ENCODE measurements around the gene MAG. TPM values are rescaled to one million over a fixed set of nuclear protein-coding genes. Genes with fewer than 3 reads are reported as not detected.

The MAG gene, protein sequence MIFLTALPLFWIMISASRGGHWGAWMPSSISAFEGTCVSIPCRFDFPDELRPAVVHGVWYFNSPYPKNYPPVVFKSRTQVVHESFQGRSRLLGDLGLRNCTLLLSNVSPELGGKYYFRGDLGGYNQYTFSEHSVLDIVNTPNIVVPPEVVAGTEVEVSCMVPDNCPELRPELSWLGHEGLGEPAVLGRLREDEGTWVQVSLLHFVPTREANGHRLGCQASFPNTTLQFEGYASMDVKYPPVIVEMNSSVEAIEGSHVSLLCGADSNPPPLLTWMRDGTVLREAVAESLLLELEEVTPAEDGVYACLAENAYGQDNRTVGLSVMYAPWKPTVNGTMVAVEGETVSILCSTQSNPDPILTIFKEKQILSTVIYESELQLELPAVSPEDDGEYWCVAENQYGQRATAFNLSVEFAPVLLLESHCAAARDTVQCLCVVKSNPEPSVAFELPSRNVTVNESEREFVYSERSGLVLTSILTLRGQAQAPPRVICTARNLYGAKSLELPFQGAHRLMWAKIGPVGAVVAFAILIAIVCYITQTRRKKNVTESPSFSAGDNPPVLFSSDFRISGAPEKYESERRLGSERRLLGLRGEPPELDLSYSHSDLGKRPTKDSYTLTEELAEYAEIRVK
- total RNA-seq, result not detected

DNA sequence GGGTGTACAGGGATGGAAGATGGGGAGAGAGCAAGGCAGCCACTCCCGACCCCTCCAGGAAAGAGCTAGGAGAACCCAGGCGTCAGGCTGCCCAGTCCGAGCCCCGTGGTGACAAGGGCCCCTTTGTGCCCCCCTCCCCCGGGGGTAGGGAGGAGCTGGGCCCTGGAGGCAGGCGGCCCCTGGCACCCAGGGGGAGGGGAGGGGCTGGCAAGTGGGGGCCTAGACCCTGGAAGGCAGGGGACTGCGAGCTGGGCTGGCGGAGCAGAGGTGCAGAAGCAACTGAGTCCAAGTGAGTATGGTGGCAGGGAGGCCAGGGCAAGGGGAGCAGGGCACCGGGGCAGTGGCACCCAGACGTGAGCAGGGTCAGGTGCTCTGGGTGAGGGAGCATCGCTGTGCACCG, at the start of gene MAG:
TSS of gene MAG (plus strand) at position 246 of the 400 bp plus-strand sequence. CDS start 3,248 bp downstream, outside the sequence.

DNA sequence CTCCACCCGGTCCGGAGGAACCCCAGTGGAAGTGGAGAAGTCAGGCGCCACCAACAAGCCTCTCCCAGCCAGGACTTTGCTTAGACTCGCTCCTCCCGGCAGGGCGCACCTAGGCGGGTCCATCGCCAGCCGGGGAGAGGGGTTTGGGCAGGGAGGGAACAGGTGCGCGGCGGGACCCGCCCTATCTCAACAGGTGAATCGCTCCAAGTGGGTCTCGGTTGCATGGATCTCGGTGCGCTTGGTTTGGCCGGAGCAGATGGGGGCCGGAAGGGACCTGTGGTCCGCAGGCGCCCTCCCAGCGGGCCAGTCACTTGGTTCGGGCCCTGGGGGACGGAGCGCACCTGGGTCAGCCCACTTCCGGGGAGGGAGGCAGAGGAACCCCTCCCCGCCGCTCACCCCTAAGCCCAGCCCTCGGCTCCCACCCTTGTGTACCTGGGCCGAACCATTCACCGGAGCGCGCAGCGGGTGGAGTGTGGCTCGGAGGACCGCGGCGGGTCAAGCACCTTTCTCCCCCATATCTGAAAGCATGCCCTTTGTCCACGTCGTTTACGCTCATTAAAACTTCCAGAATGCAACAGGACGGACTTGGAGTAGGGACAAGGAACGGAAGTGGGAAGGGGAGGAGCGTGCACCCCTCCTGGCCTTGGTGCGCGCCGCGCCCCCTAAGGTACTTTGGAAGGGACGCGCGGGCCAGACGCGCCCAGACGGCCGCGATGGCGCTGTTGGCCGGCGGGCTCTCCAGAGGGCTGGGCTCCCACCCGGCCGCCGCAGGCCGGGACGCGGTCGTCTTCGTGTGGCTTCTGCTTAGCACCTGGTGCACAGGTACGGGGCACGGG, 43.4 kb upstream of the MAG start, which contains the start of gene LSR:
TSS of gene LSR (plus strand) at position 693 of the 836 bp plus-strand sequence. CDS start at position 714, 21 bp downstream.

DNA sequence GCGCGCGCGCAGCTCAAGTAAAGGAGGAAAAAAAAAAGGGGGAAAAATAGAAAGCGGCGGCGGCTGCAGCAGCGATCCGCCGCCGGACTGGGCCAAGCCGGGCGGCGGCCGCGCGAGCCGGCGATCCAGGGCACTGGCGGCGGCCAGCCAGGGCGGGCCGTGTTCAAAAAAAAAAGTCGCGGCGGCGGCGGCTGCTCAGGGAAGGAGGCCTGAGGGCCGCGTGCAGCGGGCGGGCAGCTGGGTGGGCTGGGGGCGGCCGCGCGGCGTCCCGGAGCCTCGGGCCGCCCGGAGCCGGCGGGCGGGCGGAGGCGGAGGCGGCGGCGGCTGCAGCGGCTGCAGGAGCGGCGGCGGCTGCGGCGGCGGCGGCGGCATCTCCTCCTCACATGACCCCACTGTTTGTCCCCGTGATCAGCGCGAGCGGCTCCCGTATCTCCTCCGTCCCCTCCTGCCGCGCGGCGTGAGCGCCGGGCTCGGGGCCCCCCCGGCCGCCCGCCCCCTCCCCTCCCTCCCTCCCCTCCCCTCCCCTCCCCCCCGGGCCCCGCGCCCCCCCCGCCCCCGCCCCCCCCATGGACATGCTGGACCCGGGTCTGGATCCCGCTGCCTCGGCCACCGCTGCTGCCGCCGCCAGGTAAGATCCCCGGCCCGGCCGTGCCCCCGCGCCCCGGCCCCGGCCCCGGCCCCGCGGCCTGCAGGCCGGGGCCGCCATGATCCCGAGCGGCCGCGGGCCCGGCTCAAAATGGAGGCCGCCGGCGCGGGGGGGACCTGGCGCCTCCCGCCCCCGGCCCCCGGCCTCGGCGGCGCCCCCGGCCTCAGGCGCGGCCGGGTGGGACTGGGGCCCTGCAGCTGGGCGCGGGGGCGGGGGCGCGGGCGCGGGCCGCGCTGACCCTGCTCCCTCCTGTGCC, 23.2 kb upstream of the MAG start, which contains the start of gene USF2:
TSS of gene USF2 (plus strand) at position 427 of the 902 bp plus-strand sequence. CDS start at position 567, 140 bp downstream.

GRCh38 chr19:35328851-35329285, 36.9 kb downstream of the MAG start, which contains the start of gene CD22:
CD22 (plus strand) TSS chr19:35329187; CDS start chr19:35332041, 2,854 bp downstream.

GRCh38 chr19:35347171-35347929, 55.4 kb downstream of the MAG start, which contains the start of gene FFAR1:
FFAR1 (plus strand) TSS chr19:35347902; CDS start chr19:35351552, 3,650 bp downstream.

GRCh38 chr19:35357867-35358573, 66.1 kb downstream of the MAG start, which contains the start of gene FFAR3:
FFAR3 (plus strand) TSS chr19:35358460; CDS start chr19:35358891, 431 bp downstream.

Other genes starting within 250 kb of the MAG start
- 1 to 10 TPM; 1.0 to 4.0 TPM for gene FXYD3, start 176.3 kb upstream of the MAG start, total RNA-seq
- 1 to 10 TPM in 1 of 2 donors, under 1 TPM in 1; 0.33 to 1.4 TPM for gene LGI4, start 157.1 kb upstream of the MAG start, total RNA-seq
- gene FXYD1, start 153.3 kb upstream of the MAG start, total RNA-seq, result not detected
- not detected for gene FXYD7, start 148.9 kb upstream of the MAG start, total RNA-seq
- gene FXYD5, start 137.4 kb upstream of the MAG start, total RNA-seq, result 10 to 100 TPM; 11.7 to 20.6 TPM
- gene FAM187B, start 63.4 kb upstream of the MAG start, total RNA-seq, result not detected
- under 1 TPM; 0.34 to 0.67 TPM for gene LSR, start 43.2 kb upstream of the MAG start, total RNA-seq
- 10 to 100 TPM; 69.9 to 82.6 TPM for gene USF2, start 23.2 kb upstream of the MAG start, total RNA-seq
- gene HAMP, start 9.6 kb upstream of the MAG start, total RNA-seq, result under 1 TPM; under 0.01 TPM
- under 1 TPM in 1 of 2 donors, not detected in 1; 0.33 TPM for gene CD22, start 37.0 kb downstream of the MAG start, total RNA-seq
- gene FFAR1, start 55.7 kb downstream of the MAG start, total RNA-seq, result not detected
- gene FFAR3, start 66.3 kb downstream of the MAG start, total RNA-seq, result not detected
- gene GPR42, start 78.9 kb downstream of the MAG start, total RNA-seq, result not detected
- under 1 TPM in 1 of 2 donors, not detected in 1; 0.69 TPM for gene FFAR2, start 156.1 kb downstream of the MAG start, total RNA-seq
- gene KRTDAP, start 198.3 kb downstream of the MAG start, total RNA-seq, result not detected
- 1 to 10 TPM; 2.0 to 6.2 TPM for gene DMKN, start 221.5 kb downstream of the MAG start, total RNA-seq
- gene SBSN, start 236.2 kb downstream of the MAG start, total RNA-seq, result under 1 TPM in 1 of 2 donors, not detected in 1; under 0.01 TPM
- 10 to 100 TPM in 1 of 2 donors, 1 to 10 TPM in 1; 5.9 to 10.3 TPM for gene GAPDHS, start 241.3 kb downstream of the MAG start, total RNA-seq